Body of pancreas (tissue), 4 donors: ENCODE measurements around the gene NOSTRIN.

Experiments used
- CTCF ChIP-seq, 7 experiments: fragments of 450-650 bp in 4 of 7; fragments of 200-600 bp in 3 of 7; sonication (generic) in 3 of 7; IDR thresholded peaks; one replicate each; pipeline ENCODE4 v1.5.1; 2016 to 2019; ENCODE audit warnings: antibody characterized with exemption in 7 of 7
- POLR2A ChIP-seq, 3 donors: fragments of 450-650 bp; IDR thresholded peaks; one replicate each; pipeline ENCODE4 v1.6.1; 2016; ENCODE audit warnings: antibody characterized with exemption in 3 of 3, mild to moderate bottlenecking in 2 of 3

GRCh38 chr2:168781191-168781817, 21.1 kb upstream of the NOSTRIN start:
- no peak for TF ChIP-seq CTCF (IDR thresholded peaks at IDR 0.05)
- no peak for TF ChIP-seq POLR2A (IDR thresholded peaks at IDR 0.05)
